Caco-2 (cell line): ENCODE measurements around the gene CREB3L1. TPM values are rescaled to one million over a fixed set of nuclear protein-coding genes. Genes with fewer than 3 reads are reported as not detected.

Source experiments
- BruUV-seq: library from RNA; stranded (reverse); fragments of 400-500 nt; replicated peaks from 2 replicates; lab custom pipeline; 2021; lab: Mats Ljungman, UMichigan
- CTCF ChIA-PET: fragments of 300-600 bp; sonication (Branson Sonifier 250); formaldehyde crosslinking; loops from one replicate; lab custom pipeline; 2022; ENCODE audit warnings: antibody characterized with exemption; lab: Charles Lee
- POLR2A ChIA-PET: fragments of 300-600 bp; sonication (Branson Sonifier 250); formaldehyde crosslinking; loops from one replicate; lab custom pipeline; 2022; ENCODE audit warnings: antibody characterized with exemption; lab: Charles Lee
- DNase-seq, 2 experiments: peaks; one replicate each; pipeline versions ENCODE4 v3.0.0 to v3.0.0-alpha.2; 2020 to 2022
- H3K27me3 ChIP-seq: replicated peaks from 2 replicates; pipeline ENCODE4 v1.6.0; 2011; ENCODE audit warnings: low read length; ENCODE audit not compliant: control insufficient read depth, insufficient read depth
- H3K36me3 ChIP-seq: 2 replicates; pipeline ENCODE4 v1.5.1; 2011; ENCODE audit warnings: low read length; ENCODE audit not compliant: control insufficient read depth, insufficient read depth
- H3K4me1 ChIP-seq: fragments of 250-450 bp; sonication (Bioruptor Pico); 2 replicates; pipeline ENCODE4 v1.5.1; 2020; ENCODE audit warnings: mild to moderate bottlenecking
- H3K4me3 ChIP-seq: 2 replicates; pipeline ENCODE4 v1.5.1; 2011; ENCODE audit warnings: low read depth, mild to moderate bottlenecking, control low read depth, low read length
- H3K9me3 ChIP-seq: fragments of 250-450 bp; sonication (Bioruptor Pico); 2 replicates; pipeline ENCODE4 v1.5.1; 2020; ENCODE audit warnings: mild to moderate bottlenecking, moderate library complexity
- H3K27ac Mint-ChIP-seq: one replicate; pipeline ENCODE4 v1.8.0; 2022; ENCODE audit warnings: mixed read lengths; ENCODE audit not compliant: unreplicated experiment
- H3K27me3 Mint-ChIP-seq: one replicate; pipeline ENCODE4 v1.8.0; 2022; ENCODE audit warnings: mixed read lengths; ENCODE audit not compliant: insufficient read depth, unreplicated experiment
- H3K36me3 Mint-ChIP-seq: one replicate; pipeline ENCODE4 v1.8.0; 2022; ENCODE audit warnings: mild to moderate bottlenecking, mixed read lengths; ENCODE audit not compliant: insufficient read depth, unreplicated experiment
- H3K4me1 Mint-ChIP-seq: one replicate; pipeline ENCODE4 v1.8.0; 2022; ENCODE audit warnings: low read depth, mixed read lengths; ENCODE audit not compliant: unreplicated experiment
- H3K4me3 Mint-ChIP-seq: one replicate; pipeline ENCODE4 v1.8.0; 2022; ENCODE audit warnings: mild to moderate bottlenecking, moderate library complexity, mixed read lengths; ENCODE audit not compliant: unreplicated experiment
- H3K9me3 Mint-ChIP-seq: one replicate; pipeline ENCODE4 v1.8.0; 2022; ENCODE audit warnings: mixed read lengths; ENCODE audit not compliant: unreplicated experiment
- CTCF ChIP-seq, 2 experiments: fragments of 200-600 bp in 1 of 2; IDR thresholded peaks; 1 replicate in 1 of 2; 2 replicates in 1 of 2; pipeline versions ENCODE4 v1.5.1 to v1.8.0; 2011 to 2022; ENCODE audit warnings: antibody characterized with exemption in 1 of 2, control low read depth in 1 of 2, inconsistent platforms in 1 of 2, low read depth in 1 of 2, low read length in 1 of 2, mild to moderate bottlenecking in 1 of 2, moderate library complexity in 1 of 2; ENCODE audit not compliant: insufficient read depth in 1 of 2, severe bottlenecking in 1 of 2, unreplicated experiment in 1 of 2
- intact Hi-C: fragments of 100-400 bp; cut with micrococcal nuclease; formaldehyde crosslinking; loops from one replicate; pipeline ENCODE4 v1.10.0; 2022; ENCODE audit not compliant: unreplicated experiment
- total RNA-seq: library from RNA; stranded (reverse); gene quantifications from 2 replicates; pipeline ENCODE4 v1.2.3, GENCODE V29; 2022

Gene CREB3L1
- total RNA-seq, 1 experiment from 2014 or later: 24.9 TPM

- Mint-ChIP-seq H3K9me3 (no peaks in the 10 kb centered on the region), H3K4me3 (no peak overlapping the region), H3K27ac (no peak overlapping the region), H3K36me3 (peaks cover 20% of the 10 kb centered on the region), H3K27me3 (peaks cover 3% of the 10 kb centered on the region), H3K4me1 (peaks cover 46% of the 10 kb centered on the region)
- no peaks in the 10 kb centered on the region for H3K36me3 ChIP-seq
- intact Hi-C loops: loop anchor here (5.0 kb wide), 1 partner anchor 127 kb away; no protein-coding TSS in a partner anchor
- H3K27me3 ChIP-seq: no peaks in the 10 kb centered on the region; the same call in 1 of the 2 replicates
- no TSS peak for BruUV-seq
- H3K9me3 ChIP-seq: no peaks in the 10 kb centered on the region
- TF ChIP-seq CTCF (IDR thresholded peaks at IDR 0.05; ENCODE audit: insufficient read depth in 1 of 2, low read depth in 1 of 2, low read length in 1 of 2, severe bottlenecking in 1 of 2, unreplicated experiment in 1 of 2): no peak
- CTCF ChIA-PET: interaction anchor here (0.6 to 9.7 kb wide), 7 partner anchors 9 to 152 kb away, joined by 3 to 181 read pairs (median 8); partner anchors contain the start of genes CHRM4 and CREB3L1
- H3K4me3 ChIP-seq: no peak overlapping the region
- POLR2A ChIA-PET: no interaction called here
- H3K4me1 ChIP-seq: peaks cover 6% of the 10 kb centered on the region
- no peak for DNase-seq
Observed at GRCh38 chr11:46240371-46240770, 37.1 kb upstream of the CREB3L1 start.

GRCh38 chr11:46240861-46241260 is 36.6 kb upstream of the CREB3L1 start:
- H3K9me3 Mint-ChIP-seq: no peaks in the 10 kb centered on the region
- DNase-seq: no peak
- H3K27me3 Mint-ChIP-seq: peaks cover 2% of the 10 kb centered on the region
- no peak for TF ChIP-seq CTCF (IDR thresholded peaks at IDR 0.05; ENCODE audit: insufficient read depth in 1 of 2, low read depth in 1 of 2, low read length in 1 of 2, severe bottlenecking in 1 of 2, unreplicated experiment in 1 of 2)
- H3K9me3 ChIP-seq: no peaks in the 10 kb centered on the region
- H3K27ac Mint-ChIP-seq: peak overlapping the region; percentile 74
- no peaks in the 10 kb centered on the region for H3K36me3 ChIP-seq
- H3K36me3 Mint-ChIP-seq: peaks cover 20% of the 10 kb centered on the region
- BruUV-seq: no TSS peak
- H3K27me3 ChIP-seq: no peaks in the 10 kb centered on the region; the same call in 1 of the 2 replicates
- peaks cover 48% of the 10 kb centered on the region for H3K4me1 Mint-ChIP-seq
- H3K4me3 ChIP-seq: no peak overlapping the region
- intact Hi-C loops: loop anchor here (5.0 kb wide), 1 partner anchor 126 kb away; no protein-coding TSS in a partner anchor
- peak overlapping the region; percentile 23 for H3K4me3 Mint-ChIP-seq
- H3K4me1 ChIP-seq: peaks cover 6% of the 10 kb centered on the region
- CTCF ChIA-PET: interaction anchor here (1.8 to 9.7 kb wide), 2 partner anchors 9 to 72 kb away, joined by 11 to 181 read pairs; no protein-coding TSS in a partner anchor
- POLR2A ChIA-PET: no interaction called here

- peaks cover 6% of the 10 kb centered on the region for H3K4me1 ChIP-seq
- DNase-seq: no peak
- peak overlapping the region; percentile 92 for H3K4me3 Mint-ChIP-seq
- H3K36me3 Mint-ChIP-seq: peaks cover 17% of the 10 kb centered on the region
- intact Hi-C loops: loop anchor here (5.0 kb wide), 1 partner anchor 125 kb away; no protein-coding TSS in a partner anchor
- peak overlapping the region; percentile 56 for H3K4me3 ChIP-seq
- no peaks in the 10 kb centered on the region for H3K9me3 Mint-ChIP-seq
- ChIA-PET POLR2A (interaction anchor here (1.0 to 2.8 kb wide), 11 partner anchors 10 to 324 kb away, joined by 3 to 23 read pairs (median 8); partner anchors contain the start of genes CHRM4, CREB3L1 and DGKZ), CTCF (interaction anchor here (1.3 to 9.7 kb wide), 5 partner anchors 32 to 277 kb away, joined by 4 to 181 read pairs (median 6); partner anchors contain the start of genes CHRM4 and CREB3L1)
- H3K9me3 ChIP-seq: no peaks in the 10 kb centered on the region
- peak overlapping the region; percentile 99 for H3K27ac Mint-ChIP-seq
- peaks cover 37% of the 10 kb centered on the region for H3K4me1 Mint-ChIP-seq
- no peaks in the 10 kb centered on the region for H3K36me3 ChIP-seq
- H3K27me3 ChIP-seq: no peaks in the 10 kb centered on the region; the same call in 1 of the 2 replicates
- no TSS peak for BruUV-seq
- H3K27me3 Mint-ChIP-seq: no peaks in the 10 kb centered on the region
- TF ChIP-seq CTCF (IDR thresholded peaks at IDR 0.05; ENCODE audit: insufficient read depth in 1 of 2, low read depth in 1 of 2, low read length in 1 of 2, severe bottlenecking in 1 of 2, unreplicated experiment in 1 of 2): no peak
Observed at GRCh38 chr11:46242041-46242951, 35.2 kb upstream of the CREB3L1 start.
